IMR-90 (cell line): ENCODE data around the gene ARMH1.

Source experiments
- CEBPB ChIP-seq: IDR thresholded peaks from 2 replicates; pipeline ENCODE4 v1.6.1; 2012; ENCODE audit warnings: low read depth, low read length, improper control_type of control experiment
- CHD1 ChIP-seq: IDR thresholded peaks from 2 replicates; pipeline ENCODE4 v1.6.1; 2012; ENCODE audit warnings: low read depth, low read length, improper control_type of control experiment
- CTCF ChIP-seq: conservative IDR thresholded peaks from 2 replicates; pipeline ENCODE4 v1.5.1; 2012; ENCODE audit warnings: mild to moderate bottlenecking, low read depth, low read length, improper control_type of control experiment
- ELK1 ChIP-seq: fragments of 150-350 bp; IDR thresholded peaks from 2 replicates; pipeline ENCODE4 v1.6.1; 2016; ENCODE audit warnings: low read depth, mild to moderate bottlenecking, low read length, moderate library complexity, borderline replicate concordance
- FOS ChIP-seq: fragments of 150-350 bp; IDR thresholded peaks from 2 replicates; pipeline ENCODE4 v1.6.1; 2016; ENCODE audit warnings: low read depth, low read length
- MAZ ChIP-seq: IDR thresholded peaks from 2 replicates; pipeline ENCODE4 v1.6.1; 2012; ENCODE audit warnings: low read depth, mild to moderate bottlenecking, low read length, improper control_type of control experiment, moderate library complexity, borderline replicate concordance
- MXI1 ChIP-seq: IDR thresholded peaks from 2 replicates; pipeline ENCODE4 v1.6.1; 2012; ENCODE audit warnings: low read depth, mild to moderate bottlenecking, low read length, moderate library complexity, borderline replicate concordance
- POLR2A ChIP-seq: IDR thresholded peaks from 2 replicates; pipeline ENCODE4 v1.6.1; 2012; ENCODE audit warnings: mild to moderate bottlenecking, low read depth, low read length
- RAD21 ChIP-seq: IDR thresholded peaks from 2 replicates; pipeline ENCODE4 v1.6.1; 2012; ENCODE audit warnings: low read length, improper control_type of control experiment
- RFX5 ChIP-seq: IDR thresholded peaks from 2 replicates; pipeline ENCODE4 v1.8.0; 2012; ENCODE audit warnings: low read depth, mild to moderate bottlenecking, low read length, moderate library complexity
- SMC3 ChIP-seq: fragments of 150-350 bp; IDR thresholded peaks from 2 replicates; pipeline ENCODE4 v1.6.1; 2016; ENCODE audit warnings: low read depth, mild to moderate bottlenecking, antibody characterized with exemption, low read length, moderate library complexity
- USF2 ChIP-seq: fragments of 150-350 bp; IDR thresholded peaks from 2 replicates; pipeline ENCODE4 v1.6.1; 2017; ENCODE audit warnings: mild to moderate bottlenecking, antibody characterized with exemption, low read length, low read depth

GRCh38 chr1:44684525-44684924 lies 10.0 kb downstream of the ARMH1 start:
- no peak for TF ChIP-seq CTCF
- TF ChIP-seq POLR2A, result no peak
- no peak for TF ChIP-seq FOS
- no peak for TF ChIP-seq SMC3
- no peak for TF ChIP-seq MAZ
- no peak for TF ChIP-seq RAD21
- no peak for TF ChIP-seq MXI1
- TF ChIP-seq RFX5, result no peak
- TF ChIP-seq CHD1, result no peak
- TF ChIP-seq CEBPB, result no peak
- no peak for TF ChIP-seq ELK1
- no peak for TF ChIP-seq USF2
